ENCODE measurements around the gene AK9. TPM values are rescaled to one million over a fixed set of nuclear protein-coding genes. Genes with fewer than 3 reads are reported as not detected.

AK9 gene
- total RNA-seq, 1 experiment from 2014 or later = 3.5 TPM

DNA sequence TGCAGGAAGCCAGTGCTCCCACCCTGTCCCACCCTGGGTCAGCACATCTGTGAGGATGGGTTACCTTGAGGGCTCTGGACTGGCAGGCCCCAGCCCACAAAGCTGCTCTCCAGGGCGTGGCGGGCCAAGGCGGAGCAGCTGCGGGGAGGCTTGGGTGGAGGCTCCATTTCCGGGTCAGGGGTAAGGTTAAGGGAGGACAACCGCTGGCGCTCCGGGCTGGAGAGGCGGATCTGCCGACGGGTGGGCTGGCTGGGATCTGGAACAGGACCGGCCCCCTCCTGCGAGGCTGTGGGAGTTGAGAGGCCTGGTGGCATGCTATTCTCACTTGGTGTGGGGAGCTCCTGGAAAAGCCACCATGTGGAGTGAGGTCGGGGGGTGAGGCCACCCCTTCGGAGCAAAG lies 244.9 kb downstream of the AK9 start:
- ChIA-PET CTCF (no interaction called here), POLR2A (interaction anchor here (0.6 kb wide), 1 partner anchor 34 kb away, joined by 3 read pairs; no protein-coding TSS in a partner anchor), RAD21 (ENCODE audit: low non-redundant PET in 1 of 2, low total read pairs in 2 of 2, uncharacterized antibody in 2 of 2, unreplicated experiment in 2 of 2) (no interaction called here)
- H3K27ac ChIP-seq (ENCODE audit: low read depth, low read length) = no peak overlapping the region
- no peak overlapping the region for H3K9ac ChIP-seq (ENCODE audit: low read length)
- DNase-seq (ENCODE audit: low read depth, low spot score) (no peak), ATAC-seq (no peak)
- TF ChIP-seq CEBPB (IDR thresholded peaks at IDR 0.05; ENCODE audit: low read depth) (no peak), ZNF274 (IDR thresholded peaks at IDR 0.05; ENCODE audit: low read depth, low read length) (no peak), EZH2 (IDR thresholded peaks at IDR 0.05) (no peak), SRF (IDR thresholded peaks at IDR 0.05; ENCODE audit: low read depth) (no peak), FOSL1 (IDR thresholded peaks at IDR 0.05; ENCODE audit: low read depth) (no peak), ZFX (IDR thresholded peaks at IDR 0.05) (no peak), SP1 (IDR thresholded peaks at IDR 0.05; ENCODE audit: low read depth) (no peak), ELF1 (IDR thresholded peaks at IDR 0.05; ENCODE audit: borderline replicate concordance, low read depth) (no peak), YY1 (IDR thresholded peaks at IDR 0.05; ENCODE audit: extremely low read depth, insufficient replicate concordance, low read depth, low read length) (no peak), TCF7L2 (IDR thresholded peaks at IDR 0.05; ENCODE audit: borderline replicate concordance, extremely low read depth, insufficient read depth, insufficient read length) (no peak), POLR2AphosphoS5 (IDR thresholded peaks at IDR 0.05; ENCODE audit: low read depth, low read length) (no peak), POLR2A (IDR thresholded peaks at IDR 0.05; ENCODE audit: borderline replicate concordance, extremely low read depth, insufficient read depth, insufficient read length) (no peak), ZBTB33 (IDR thresholded peaks at IDR 0.05; ENCODE audit: extremely low read depth, insufficient replicate concordance, low read length) (no peak), EZH2phosphoT487 (IDR thresholded peaks at IDR 0.05; ENCODE audit: borderline replicate concordance) (no peak), CBX3 (IDR thresholded peaks at IDR 0.05; ENCODE audit: low read depth) (no peak), SIN3A (IDR thresholded peaks at IDR 0.05; ENCODE audit: low read depth) (no peak), EGR1 (IDR thresholded peaks at IDR 0.05; ENCODE audit: low read depth) (no peak)
- TF ChIP-seq, protein P1, sequence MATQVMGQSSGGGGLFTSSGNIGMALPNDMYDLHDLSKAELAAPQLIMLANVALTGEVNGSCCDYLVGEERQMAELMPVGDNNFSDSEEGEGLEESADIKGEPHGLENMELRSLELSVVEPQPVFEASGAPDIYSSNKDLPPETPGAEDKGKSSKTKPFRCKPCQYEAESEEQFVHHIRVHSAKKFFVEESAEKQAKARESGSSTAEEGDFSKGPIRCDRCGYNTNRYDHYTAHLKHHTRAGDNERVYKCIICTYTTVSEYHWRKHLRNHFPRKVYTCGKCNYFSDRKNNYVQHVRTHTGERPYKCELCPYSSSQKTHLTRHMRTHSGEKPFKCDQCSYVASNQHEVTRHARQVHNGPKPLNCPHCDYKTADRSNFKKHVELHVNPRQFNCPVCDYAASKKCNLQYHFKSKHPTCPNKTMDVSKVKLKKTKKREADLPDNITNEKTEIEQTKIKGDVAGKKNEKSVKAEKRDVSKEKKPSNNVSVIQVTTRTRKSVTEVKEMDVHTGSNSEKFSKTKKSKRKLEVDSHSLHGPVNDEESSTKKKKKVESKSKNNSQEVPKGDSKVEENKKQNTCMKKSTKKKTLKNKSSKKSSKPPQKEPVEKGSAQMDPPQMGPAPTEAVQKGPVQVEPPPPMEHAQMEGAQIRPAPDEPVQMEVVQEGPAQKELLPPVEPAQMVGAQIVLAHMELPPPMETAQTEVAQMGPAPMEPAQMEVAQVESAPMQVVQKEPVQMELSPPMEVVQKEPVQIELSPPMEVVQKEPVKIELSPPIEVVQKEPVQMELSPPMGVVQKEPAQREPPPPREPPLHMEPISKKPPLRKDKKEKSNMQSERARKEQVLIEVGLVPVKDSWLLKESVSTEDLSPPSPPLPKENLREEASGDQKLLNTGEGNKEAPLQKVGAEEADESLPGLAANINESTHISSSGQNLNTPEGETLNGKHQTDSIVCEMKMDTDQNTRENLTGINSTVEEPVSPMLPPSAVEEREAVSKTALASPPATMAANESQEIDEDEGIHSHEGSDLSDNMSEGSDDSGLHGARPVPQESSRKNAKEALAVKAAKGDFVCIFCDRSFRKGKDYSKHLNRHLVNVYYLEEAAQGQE (IDR thresholded peaks at IDR 0.05; ENCODE audit: low read depth) = no peak
- TF ChIP-seq, protein P2, sequence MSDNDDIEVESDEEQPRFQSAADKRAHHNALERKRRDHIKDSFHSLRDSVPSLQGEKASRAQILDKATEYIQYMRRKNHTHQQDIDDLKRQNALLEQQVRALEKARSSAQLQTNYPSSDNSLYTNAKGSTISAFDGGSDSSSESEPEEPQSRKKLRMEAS (IDR thresholded peaks at IDR 0.05) = no peak
- BruUV-seq (replicated peaks) = no TSS peak
- peaks cover 14% of the 10 kb centered on the region for H3K79me2 ChIP-seq (ENCODE audit: insufficient read depth, low read length)
- H3K9me2 ChIP-seq (ENCODE audit: insufficient read depth) = no peaks in the 10 kb centered on the region
- H4K20me1 ChIP-seq (ENCODE audit: insufficient read depth) = no peaks in the 10 kb centered on the region
- no peak overlapping the region for H3K4me2 ChIP-seq (ENCODE audit: low read length)
- intact Hi-C loops (cut with micrococcal nuclease) = no loop called here
- H2AFZ ChIP-seq (ENCODE audit: low read depth, low read length, poor library complexity, severe bottlenecking) = no peak overlapping the region
- no peak overlapping the region for H3K4me3 ChIP-seq (replicated peaks in 1 of 2; ENCODE audit: low read depth in 1 of 2, low read length in 2 of 2)
- H3K36me3 ChIP-seq (ENCODE audit: control insufficient read depth in 1 of 2, insufficient read depth in 2 of 2, low read length in 2 of 2) = peaks cover 0 to 6% of the 10 kb centered on the region in 2 experiments; a peak in 2 of 4 replicates
- H3K4me1 ChIP-seq (ENCODE audit: control insufficient read depth in 1 of 2, insufficient read depth in 2 of 2, low read length in 2 of 2) = peaks cover 5 to 12% of the 10 kb centered on the region in 2 experiments; a peak in 3 of 4 replicates
- H3K9me3 ChIP-seq (ENCODE audit: control insufficient read depth in 1 of 2, insufficient read depth in 1 of 2, low read depth in 1 of 2, low read length in 2 of 2) = no peaks in the 10 kb centered on the region
- H3K27me3 ChIP-seq (ENCODE audit: insufficient read depth, low read length) = no peaks in the 10 kb centered on the region
